NCI-H69 (cell line): ENCODE results near the gene ZNF385B.
"Not testable (repeated sequence)": the region's sequence is repeated elsewhere in the genome, so short reads cannot be mapped to it uniquely, and the experiment has no call there.

Experiments used
- DNase-seq: peaks from one replicate; lab custom pipeline; 2025; lab: John Stamatoyannopoulos, UW

ZNF385B gene

DNA sequence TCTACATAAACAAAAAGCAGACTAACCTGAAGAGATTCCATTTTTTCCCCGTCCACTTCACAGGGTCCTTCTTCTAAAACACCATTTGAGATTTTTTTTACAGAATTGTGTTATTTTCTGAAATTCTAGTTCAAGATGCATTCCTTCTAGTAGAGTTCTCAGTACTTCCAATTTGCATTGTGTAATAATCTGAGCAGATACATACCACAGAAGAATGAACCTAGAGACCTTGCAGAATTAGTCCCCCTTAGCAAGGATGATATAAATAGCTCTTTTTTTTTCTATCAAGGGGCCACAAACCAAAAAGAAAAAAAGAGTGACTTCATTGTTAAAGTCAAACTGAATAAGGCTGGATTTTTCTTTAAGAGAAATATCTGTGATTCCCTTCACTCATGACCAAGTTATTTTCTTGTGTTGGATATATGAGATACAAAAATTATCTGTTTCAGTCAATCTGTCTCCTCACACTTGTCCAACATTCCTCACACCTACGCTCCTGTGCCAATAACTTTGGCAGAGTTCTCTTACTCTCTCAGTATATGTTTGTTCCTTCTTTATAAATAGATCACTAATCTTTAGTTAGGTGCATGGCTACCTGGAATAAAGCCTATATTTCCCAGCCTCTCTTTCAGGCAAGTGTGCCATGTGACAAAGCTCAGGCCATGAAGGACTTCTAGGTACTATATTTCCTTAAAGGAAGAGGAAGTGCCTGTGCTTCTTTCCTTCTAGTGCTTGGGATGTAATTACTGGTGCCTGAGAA is 183.5 kb downstream of the ZNF385B start:
- no peak for DNase-seq

DNA sequence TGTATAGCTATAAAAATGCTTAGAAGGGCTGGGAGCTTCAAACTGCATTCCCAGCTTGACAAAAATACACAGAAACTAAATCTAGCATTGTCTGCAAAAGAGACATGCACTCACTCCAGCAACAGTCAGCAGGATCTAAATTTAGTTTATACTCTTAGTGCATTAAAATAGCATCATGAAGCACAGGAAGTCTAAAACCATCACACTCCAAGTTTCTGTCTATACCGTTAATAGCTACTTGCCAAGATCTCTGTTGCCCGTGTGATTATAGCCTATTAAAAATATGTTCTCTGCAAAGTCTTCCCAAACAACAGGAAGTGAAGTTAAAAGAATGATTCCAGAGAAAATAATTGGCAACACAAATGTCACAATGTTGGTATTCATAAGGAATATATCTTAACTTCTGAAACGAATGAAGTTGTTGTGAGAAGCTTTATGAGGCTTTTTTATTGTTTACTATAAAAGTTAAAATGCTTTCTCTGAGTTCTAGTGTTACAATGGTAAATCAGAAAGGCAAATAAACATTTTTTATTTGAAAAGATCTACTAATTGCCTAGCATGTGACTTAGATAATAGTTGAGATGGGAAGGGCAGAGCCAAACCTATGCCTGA is 184.2 kb downstream of the ZNF385B start:
- DNase-seq, result no peak

DNA sequence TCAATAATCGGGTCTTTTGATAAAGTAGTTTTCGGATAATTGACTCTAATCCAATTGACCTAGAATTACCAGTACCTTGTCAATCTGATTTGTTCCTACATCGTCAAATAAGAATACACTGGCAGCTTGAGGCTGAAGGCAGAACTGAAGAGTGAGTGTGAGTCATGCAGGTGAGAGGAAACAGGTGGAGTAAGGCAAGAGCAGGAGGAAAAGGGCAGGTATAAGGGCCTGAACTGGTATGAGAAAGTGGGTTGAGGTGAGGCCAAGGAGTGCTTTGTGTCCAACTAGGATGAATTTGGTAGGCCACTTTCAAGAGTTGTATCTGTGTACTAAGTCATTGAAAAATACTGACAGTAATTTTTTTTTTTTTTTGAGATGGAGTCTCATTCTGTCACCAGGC is 186.0 kb downstream of the ZNF385B start:
- DNase-seq, result no peak

DNA sequence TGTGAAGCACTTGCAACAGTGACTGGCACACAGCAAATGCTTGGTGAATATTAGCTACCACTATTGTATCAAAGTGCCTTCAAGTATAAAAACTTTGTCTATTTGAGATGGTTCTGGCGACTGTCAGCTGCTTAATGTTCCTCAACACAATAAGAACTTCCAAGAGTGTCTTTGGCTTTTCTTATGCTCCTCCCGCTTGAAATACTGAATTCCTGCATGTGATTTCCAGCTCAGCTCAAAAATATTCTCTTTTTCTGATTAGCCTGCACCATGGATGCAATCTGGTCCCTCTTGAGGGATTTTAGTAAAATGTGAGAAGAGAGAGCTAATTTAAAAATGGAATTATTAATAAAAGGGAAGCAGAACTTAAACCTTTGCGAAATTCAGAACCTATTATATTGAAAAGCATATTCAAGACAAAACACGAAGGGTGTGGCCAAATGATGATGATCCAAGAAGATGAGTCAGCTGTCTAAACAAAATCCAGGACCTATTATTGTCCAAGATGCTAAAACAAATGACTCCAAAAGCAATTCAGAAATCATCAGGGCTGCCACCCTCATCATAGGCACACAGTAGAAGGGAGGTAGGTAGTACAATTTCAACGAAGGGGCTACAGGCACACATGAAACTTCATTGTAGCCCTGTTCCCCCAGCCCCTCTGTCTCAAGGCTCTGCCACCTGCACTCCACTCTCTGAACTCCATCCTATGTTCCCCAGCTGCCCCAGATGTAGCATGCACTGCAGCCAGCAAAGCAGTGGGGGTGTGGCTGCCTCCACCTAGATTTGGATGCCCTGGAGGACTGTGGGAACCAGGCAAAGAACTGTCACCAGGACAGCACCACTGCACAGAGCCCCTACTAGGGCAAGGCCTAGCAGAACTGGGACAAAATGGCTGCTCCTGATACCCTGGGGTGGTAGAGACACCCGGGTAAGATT is 190.1 kb downstream of the ZNF385B start:
- DNase-seq, result peak; percentile 1

DNA sequence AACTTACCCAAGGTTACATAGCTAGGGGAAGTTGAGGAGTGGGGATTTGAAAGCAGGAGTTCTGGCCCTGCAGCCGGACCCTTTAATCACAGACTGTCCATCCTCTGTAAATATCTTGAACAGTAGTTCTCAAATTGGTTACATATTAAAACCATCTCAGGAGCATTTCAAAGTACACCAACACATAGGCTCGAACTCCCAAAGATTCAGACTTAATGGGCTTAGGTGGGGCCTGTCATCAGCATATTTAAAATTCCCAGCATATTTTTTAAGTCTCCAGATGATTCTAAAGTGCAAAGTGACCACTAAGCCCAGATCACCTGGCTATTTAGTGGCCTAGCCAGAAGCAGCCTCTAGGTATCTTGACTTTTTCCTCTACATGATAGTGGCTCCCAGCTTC is 192.2 kb downstream of the ZNF385B start:
- DNase-seq, result no peak

DNA sequence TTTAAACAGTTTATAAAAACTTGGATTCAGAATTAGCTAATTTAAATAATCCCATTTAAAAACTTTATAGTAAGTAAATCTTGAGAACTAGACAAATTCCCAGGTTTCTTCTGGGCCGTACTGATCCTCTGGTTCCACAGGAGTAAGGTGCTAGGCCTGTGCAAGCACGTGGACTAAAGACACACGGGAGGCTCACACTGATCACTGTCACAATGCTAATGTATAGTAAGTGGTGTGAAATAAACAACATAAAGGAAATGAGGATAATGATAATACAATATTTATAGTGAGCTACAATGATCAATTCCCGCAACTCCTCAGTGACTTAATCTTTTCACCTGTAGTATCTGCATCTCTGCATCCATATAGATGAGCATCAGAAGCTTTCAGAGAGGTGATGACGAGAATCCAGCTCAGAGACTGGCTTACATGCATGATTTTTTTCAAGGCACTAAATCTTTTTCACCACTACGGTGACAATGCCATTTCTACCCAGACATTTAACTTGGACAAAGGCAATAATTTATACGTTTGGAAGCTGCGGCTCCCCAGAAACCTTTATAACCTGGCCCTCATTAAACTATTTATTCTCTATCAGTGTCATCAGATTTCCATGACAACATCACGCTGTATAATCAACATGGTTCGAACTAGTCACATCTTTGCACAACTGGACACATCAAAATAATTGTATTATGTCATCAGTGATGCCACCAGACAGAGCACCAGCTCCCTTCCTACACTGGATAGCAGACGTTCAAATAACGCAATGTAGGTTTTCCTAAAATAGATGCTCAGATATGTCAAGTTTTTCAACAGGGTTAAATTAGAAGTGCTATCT is 196.2 kb downstream of the ZNF385B start:
- DNase-seq, result no peak

DNA sequence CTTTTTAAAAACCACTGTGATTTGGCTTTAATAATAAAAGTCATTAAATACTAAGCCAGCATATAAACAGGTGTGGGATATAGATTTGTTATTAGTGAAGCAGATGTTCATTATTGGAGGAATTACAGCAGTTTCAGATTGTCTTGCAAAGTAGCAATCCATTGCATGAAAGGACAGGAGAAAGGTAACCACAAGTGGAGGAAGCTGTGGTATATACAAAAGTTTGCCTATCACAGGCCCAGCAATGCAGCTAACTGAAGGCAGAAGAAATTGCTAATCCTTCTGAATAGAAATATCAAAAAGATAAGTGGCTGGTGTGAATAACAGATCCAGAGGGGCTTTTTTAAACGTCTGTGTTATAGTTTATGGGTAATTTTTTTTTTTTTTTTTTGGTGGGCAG is 199.4 kb downstream of the ZNF385B start:
- no peak for DNase-seq

DNA sequence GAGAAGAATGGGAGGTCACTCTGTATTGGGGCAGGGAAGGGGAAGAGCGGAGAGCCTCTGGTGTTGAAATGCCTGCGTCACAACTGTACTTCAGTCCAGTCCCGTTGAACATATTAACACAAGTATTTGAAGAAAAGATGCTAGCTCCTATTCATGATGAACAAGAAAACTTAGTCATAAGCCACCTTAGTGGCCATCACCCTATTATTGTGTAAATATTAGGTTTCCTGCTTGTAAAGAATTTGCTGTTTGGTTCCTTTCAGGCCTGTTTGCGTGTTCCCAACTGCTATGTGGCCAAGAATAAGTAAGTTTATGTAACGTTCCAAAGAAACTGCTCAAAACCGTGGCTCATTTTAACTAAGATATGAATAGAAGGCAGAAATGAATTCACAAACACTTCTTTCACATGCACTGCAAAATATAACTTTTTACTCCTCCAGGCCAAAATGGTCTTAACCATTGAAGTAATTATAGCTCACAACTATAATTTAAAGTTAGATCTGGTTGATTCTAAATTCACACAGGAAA is 204.3 kb downstream of the ZNF385B start:
- DNase-seq, result no peak

DNA sequence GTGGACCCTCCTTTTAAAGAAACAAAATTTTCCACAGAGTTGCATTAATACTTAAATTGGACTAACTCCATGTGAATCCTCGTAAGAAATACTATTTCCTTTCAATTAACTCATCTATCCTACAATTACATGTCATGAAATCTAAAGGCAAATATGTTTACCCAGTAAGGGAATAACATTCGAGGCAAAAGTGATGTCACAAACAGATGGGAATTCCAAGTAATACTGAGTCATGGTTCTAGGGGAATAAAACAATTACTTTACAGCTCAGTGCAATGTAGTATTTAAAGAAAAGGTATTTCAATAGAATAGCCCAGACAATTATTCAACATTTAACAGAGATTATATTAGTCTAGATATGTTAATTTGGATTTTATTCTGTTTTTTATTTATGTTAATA is 205.8 kb downstream of the ZNF385B start:
- peak; percentile 11 for DNase-seq

DNA sequence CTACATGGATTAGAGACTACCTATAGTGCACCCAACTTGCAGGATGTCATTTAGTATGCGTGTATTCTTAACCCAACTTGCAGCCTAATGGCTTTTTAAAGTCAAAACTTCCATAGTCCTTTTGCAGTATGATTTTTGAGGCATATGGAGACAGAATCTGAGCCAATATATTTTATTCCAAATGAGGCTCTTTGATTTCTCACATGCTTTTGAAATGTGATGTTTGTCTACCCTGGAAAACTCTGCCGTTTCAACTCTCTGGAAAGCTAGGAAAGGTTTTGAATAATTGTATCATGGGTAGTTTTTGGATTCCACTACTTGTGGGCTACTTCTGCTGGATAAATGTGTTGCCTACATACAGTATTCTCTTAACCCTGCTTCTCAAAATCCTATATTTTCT is 206.6 kb downstream of the ZNF385B start:
- no peak for DNase-seq

DNA sequence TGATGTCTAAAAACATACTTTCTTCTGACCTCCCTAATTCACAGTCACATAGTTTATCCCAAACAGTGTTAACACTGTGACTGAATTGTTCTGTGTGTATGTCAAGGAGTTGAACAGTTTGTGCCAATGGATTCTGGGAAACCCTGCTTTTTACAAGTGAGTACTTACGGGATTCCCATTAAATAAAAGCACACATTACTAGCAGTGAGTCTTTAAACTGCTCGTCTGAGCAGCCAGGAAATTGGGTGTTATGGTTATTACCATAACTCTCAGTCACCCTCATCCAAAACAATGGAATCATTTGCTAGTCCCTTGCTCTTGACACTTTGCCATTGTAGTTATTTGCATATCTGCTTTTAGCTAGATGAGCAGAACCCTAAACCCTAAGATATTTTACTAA is 209.1 kb downstream of the ZNF385B start:
- no peak for DNase-seq

DNA sequence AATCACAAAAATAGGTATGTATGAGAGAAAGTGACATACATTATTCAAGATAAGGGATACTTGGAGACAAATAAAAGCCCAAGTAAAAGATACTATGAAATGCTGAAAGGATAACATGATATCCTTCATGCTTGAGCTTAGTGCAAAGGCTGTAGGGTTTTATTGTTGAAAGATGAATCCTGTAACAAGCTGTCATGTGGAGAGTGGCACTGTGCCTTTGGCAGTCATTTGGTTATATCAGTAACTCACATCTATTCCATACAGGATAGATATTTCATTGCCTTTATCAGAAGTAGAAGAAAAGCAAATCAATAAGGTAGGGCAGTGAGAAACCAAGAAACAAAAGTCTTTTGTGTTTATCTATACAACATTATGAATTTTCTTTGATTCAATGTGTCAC is 211.0 kb downstream of the ZNF385B start:
- no peak for DNase-seq

DNA sequence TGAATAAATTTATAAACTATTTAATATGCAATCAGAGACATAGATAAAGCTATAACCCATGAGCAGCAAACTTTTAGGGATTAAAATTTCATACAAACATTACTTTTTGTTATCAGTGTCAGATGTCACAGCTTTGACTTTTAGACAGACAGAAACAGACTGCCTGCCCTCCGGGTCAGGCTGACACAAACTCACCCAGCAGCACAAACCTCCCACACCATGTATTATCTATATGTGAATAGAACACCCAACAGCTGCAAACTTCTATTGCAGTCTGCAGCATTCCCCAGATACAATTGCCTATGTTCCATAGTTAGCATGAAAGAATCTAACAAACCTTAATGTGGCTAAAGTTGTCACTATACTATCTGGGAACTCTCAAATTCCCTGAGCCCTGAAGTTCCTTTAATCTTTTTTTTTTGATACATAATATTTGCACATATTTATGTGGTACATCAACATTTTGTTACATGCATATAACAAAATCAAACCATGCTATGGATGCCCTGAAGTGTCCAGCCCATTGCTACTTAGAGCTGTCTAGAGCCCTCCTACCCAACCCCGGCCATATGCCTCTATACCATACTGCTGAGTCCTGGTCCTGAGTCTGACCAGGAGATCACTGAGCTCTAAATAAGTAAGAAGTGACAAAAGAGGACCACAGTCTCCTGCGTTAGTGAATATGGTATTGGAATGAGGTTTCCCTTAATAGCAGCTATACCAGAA is 214.4 kb downstream of the ZNF385B start:
- DNase-seq, result no peak

DNA sequence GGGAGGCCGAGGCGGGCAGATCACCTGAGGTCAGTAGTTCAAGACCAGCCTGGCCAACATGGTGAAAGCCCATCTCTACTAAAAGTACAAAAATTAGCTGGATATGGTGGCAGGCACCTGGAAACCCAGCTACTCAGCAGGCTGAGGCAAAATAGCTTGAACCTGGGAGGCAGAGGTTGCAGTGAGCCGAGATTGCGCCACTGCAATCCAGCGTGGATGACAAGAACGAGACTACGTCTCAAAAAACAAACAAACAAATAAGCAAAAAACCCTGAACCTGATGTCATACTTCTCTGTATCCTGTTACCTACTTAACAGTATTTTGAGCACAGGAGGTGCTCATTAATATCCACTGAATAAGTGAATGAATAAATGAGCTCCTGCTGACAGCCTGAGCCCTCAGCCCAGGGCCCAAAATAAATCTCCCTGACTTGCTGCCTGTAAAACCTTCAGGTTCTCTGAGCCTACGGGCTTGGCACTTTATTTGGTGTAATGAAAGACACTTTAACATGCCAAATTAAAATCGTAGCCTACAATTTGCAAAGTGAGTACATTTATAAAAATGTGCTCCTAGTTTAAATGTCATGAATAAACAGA is 215.1 kb downstream of the ZNF385B start:
- DNase-seq, result peak; percentile 3

DNA sequence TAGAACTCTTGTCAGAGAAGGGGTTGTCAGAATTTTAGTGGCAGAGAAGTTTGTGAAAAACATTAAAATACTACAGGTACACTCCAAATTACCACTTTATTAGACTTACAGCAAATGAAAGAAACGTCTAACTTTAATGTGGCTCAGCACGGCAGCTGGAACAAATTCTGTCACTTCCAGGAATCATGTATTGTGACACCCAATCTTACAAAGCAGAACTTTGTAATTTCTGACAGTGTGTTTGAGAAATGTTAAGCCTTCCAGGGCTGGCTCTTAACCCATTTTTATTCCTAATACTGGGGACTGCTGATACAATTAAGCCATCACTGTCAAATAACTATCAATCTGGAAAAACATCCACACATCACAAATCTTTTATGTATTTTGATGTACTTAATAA is 216.4 kb downstream of the ZNF385B start:
- no peak for DNase-seq

DNA sequence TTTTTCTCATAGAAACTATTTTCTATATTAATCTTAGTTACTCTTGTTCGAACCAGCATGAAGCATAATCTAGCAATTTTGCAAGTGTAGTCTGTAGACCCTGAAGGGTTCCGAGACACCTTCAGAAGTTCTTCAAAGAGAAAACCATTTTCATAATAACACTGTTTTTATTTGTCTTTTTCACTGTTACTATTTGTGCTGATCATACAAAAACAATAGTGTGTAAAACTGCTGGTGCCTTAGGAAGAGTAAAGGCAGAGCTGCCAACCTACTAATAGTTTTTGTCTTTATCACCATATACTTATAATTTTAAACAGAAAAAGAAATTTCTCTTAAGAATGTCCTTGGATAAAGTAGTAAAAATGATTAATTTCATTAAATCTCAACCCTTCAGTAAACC is 218.9 kb downstream of the ZNF385B start:
- DNase-seq, result no peak

DNA sequence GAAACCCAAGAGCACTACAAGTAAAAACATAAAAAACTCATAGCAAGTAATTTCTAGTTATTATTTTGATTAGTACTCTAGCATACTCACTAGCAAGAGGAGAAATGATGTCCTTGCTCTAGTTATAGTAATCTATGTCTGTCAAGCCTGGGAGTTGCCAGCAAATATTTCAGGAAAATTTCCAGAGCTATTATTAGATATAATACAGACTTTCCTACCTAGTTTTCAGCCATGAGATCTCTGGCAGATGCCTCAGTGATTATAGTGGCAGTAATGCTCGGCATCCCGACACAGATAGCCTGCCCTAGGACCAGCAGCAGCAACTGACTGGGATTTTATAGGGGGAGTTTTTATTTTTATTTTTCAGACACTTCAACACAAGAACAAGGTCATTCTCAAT is 224.4 kb downstream of the ZNF385B start:
- DNase-seq, result no peak

DNA sequence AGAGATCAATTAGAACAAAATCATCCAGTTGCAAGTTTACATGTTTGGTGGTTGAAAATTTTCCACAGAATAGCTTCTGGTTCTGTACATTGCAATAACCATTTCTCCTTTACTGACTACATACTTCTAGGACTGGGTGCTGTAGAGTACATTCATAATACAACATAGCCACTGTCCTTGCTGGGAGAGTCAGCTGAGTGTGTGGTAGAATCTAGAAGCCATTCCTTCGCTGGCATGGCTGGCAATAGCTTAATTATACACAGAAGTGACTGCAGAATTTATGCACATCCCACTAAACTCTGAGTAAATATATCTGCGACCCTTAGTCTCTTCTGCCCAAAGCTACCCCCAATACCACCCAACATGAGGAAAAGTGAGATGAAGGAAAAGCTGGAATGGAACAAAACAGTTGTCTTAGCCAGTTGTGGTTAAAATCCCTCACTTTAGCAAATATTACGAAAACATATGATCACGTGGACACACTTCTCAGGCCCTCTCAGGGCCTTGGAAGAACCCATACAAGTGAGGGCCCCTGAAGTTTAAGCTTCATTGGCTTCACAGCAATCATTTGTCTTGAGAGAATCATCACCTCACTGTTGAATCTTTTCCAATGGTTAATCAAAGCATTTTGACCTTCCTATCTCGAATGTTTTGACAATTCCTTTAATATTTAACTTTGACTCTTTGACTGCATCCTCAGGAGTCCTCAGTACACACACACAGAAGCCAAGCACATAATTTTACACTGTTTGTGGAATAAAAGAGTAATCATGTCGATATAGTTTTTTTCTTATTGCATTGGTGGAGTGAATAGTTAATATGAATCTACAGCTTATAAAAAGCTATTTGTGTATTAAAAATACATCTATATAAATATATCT is 225.1 kb downstream of the ZNF385B start:
- no peak for DNase-seq

DNA sequence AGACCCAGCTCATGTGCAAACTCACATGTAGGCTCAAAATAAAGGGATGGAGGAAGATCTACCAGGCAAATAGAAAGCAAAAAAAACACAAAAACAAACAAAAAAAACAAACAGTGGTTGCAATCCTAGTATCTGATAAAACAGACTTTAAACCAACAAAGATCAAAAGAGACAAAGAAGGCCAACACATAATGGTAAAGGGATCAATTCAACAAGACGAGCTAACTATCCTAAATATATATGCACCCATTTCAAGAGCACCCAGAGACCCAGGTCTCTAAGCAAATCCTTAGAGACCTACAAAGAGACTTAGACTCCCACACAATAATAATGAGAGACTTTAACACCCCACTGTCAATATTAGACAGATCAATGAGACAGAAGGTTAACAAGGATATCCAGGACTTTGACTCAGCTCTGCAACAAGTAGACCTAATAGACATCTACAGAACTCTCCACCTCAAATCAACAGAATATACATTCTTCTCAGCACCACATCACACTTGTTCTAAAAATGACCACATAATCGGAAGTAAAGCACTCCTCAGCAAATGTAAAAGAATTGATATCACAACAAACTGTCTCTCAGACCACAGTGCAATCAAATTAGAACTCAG is 229.5 kb downstream of the ZNF385B start:
- not testable (repeated sequence) for DNase-seq
